Hepatocyte (in vitro differentiated cells): ENCODE data around the gene NPPC.

Experiments
- CTCF ChIP-seq: fragments of 200-600 bp; sonication (generic); IDR thresholded peaks from 2 replicates; pipeline ENCODE4 v1.5.1; 2016; ENCODE audit warnings: antibody characterized with exemption, mild to moderate bottlenecking; ENCODE audit not compliant: poor library complexity
- EZH2 ChIP-seq: fragments of 200-600 bp; sonication (generic); IDR thresholded peaks from 2 replicates; pipeline ENCODE4 v1.6.1; 2016; ENCODE audit warnings: antibody characterized with exemption, mild to moderate bottlenecking, borderline replicate concordance
- EZH2phosphoT487 ChIP-seq: fragments of 200-600 bp; sonication (generic); IDR thresholded peaks from one replicate; pipeline ENCODE4 v1.6.1; 2018; ENCODE audit warnings: antibody characterized with exemption, mild to moderate bottlenecking, low read depth, moderate library complexity; ENCODE audit not compliant: unreplicated experiment, severe bottlenecking

- TF ChIP-seq CTCF: no peak
- TF ChIP-seq EZH2phosphoT487: no peak
- TF ChIP-seq EZH2: no peak
Observed at GRCh38 chr2:231922311-231923009, 3.7 kb downstream of the NPPC start.
